Endothelial cell of umbilical vein (primary cell): ENCODE measurements around the gene SLC23A2. TPM values are rescaled to one million over a fixed set of nuclear protein-coding genes. Genes with fewer than 3 reads are reported as not detected.

Source experiments
- BruUV-seq: library from RNA; stranded (reverse); fragments of 400-500 nt; replicated peaks from 2 replicates; lab custom pipeline; 2021; lab: Mats Ljungman, UMichigan
- CTCF ChIA-PET: fragments of 300-600, 350-600 bp; sonication (Branson Sonifier 250); formaldehyde crosslinking; loops from one replicate; lab custom pipeline; 2021; ENCODE audit warnings: antibody characterized with exemption, inconsistent platforms; lab: Charles Lee
- POLR2A ChIA-PET: fragments of 300-600, 350-600 bp; sonication (Branson Sonifier 250); formaldehyde crosslinking; loops from one replicate; lab custom pipeline; 2021; ENCODE audit warnings: antibody characterized with exemption, inconsistent platforms; lab: Charles Lee
- DNase-seq: peaks from one replicate; pipeline ENCODE4 v3.0.0-alpha.2; 2011; ENCODE audit warnings: low read depth, low spot score
- FAIRE-seq: peaks from 2 replicates; lab custom pipeline; 2011; peaks lifted over from hg19 to GRCh38; lab: Jason Lieb, UNC
- H2AFZ ChIP-seq: 2 replicates; pipeline ENCODE4 v1.6.0; 2012; ENCODE audit warnings: low read depth, low read length, control low read depth, inconsistent platforms
- H3K27ac ChIP-seq: 2 replicates; pipeline ENCODE4 v1.5.1; 2011; ENCODE audit warnings: low read depth, mild to moderate bottlenecking, control low read depth, low read length, moderate library complexity; ENCODE audit not compliant: insufficient read depth
- H3K27me3 ChIP-seq, 2 experiments: 2 replicates each; pipeline versions ENCODE4 v1.6.0 to v1.6.1; 2011; ENCODE audit warnings: low read length in 2 of 2, mixed read lengths in 1 of 2; ENCODE audit not compliant: control insufficient read depth in 2 of 2, insufficient read depth in 2 of 2
- H3K36me3 ChIP-seq, 2 experiments: 2 replicates in 1 of 2; 3 replicates in 1 of 2; pipeline ENCODE4 v1.5.1; 2011; ENCODE audit warnings: low read length in 2 of 2, mild to moderate bottlenecking in 1 of 2, moderate library complexity in 1 of 2; ENCODE audit not compliant: control insufficient read depth in 2 of 2, insufficient read depth in 2 of 2; ENCODE audit errors: extremely low read depth in 1 of 2
- H3K4me1 ChIP-seq: 3 replicates; pipeline ENCODE4 v1.5.1; 2011; ENCODE audit warnings: mild to moderate bottlenecking, low read length; ENCODE audit not compliant: control insufficient read depth, insufficient read depth; ENCODE audit errors: extremely low read depth
- H3K4me2 ChIP-seq: 2 replicates; pipeline ENCODE4 v1.6.1; 2011; ENCODE audit warnings: low read length, control low read depth, mixed read lengths; ENCODE audit not compliant: insufficient read depth
- H3K4me3 ChIP-seq, 3 experiments: fragments of 200-600 bp in 1 of 3; sonication (generic), shearing (Covaris generic) in 1 of 3; replicated peaks in 1 of 3; 2 replicates each; pipeline ENCODE4 v1.5.1; 2011 to 2016; ENCODE audit warnings: control low read depth in 3 of 3, low read length in 3 of 3, mild to moderate bottlenecking in 2 of 3, inconsistent platforms in 1 of 3, low read depth in 1 of 3, moderate library complexity in 1 of 3; ENCODE audit not compliant: insufficient read depth in 1 of 3
- H3K79me2 ChIP-seq: 2 replicates; pipeline ENCODE4 v1.6.0; 2012; ENCODE audit warnings: low read length, inconsistent platforms; ENCODE audit not compliant: control insufficient read depth, insufficient read depth
- H3K9ac ChIP-seq: replicated peaks from 2 replicates; pipeline ENCODE3; 2011; ENCODE audit warnings: low read length, control low read depth; ENCODE audit not compliant: insufficient read depth; ENCODE audit errors: extremely low read depth
- H3K9me1 ChIP-seq: replicated peaks from 3 replicates; pipeline ENCODE4 v1.6.0; 2011; ENCODE audit warnings: mild to moderate bottlenecking, low read length; ENCODE audit not compliant: control insufficient read depth, insufficient read depth; ENCODE audit errors: extremely low read depth
- H3K9me3 ChIP-seq: replicated peaks from 2 replicates; pipeline ENCODE4 v1.5.1; 2012; ENCODE audit warnings: low read length, inconsistent platforms; ENCODE audit not compliant: control insufficient read depth, insufficient read depth
- H4K20me1 ChIP-seq: replicated peaks from 2 replicates; pipeline ENCODE3; 2011; ENCODE audit warnings: mild to moderate bottlenecking, low read length; ENCODE audit not compliant: control insufficient read depth, insufficient read depth; ENCODE audit errors: extremely low read depth
- CTCF ChIP-seq, 2 donors: IDR thresholded peaks; 1 replicate in 1 of 2; 2 replicates in 1 of 2; pipeline ENCODE4 v1.5.1; 2011; ENCODE audit warnings: low read length in 2 of 2, mild to moderate bottlenecking in 2 of 2, moderate library complexity in 2 of 2, control low read depth in 1 of 2, inconsistent platforms in 1 of 2, low read depth in 1 of 2; ENCODE audit not compliant: insufficient read depth in 1 of 2; ENCODE audit errors: extremely low read depth in 1 of 2
- EZH2 ChIP-seq: IDR thresholded peaks from 2 replicates; pipeline ENCODE4 v1.6.1; 2012; ENCODE audit warnings: borderline replicate concordance, low read depth, mild to moderate bottlenecking, moderate library complexity, low read length, inconsistent platforms; ENCODE audit not compliant: severe bottlenecking
- FOS ChIP-seq: IDR thresholded peaks from 2 replicates; pipeline ENCODE4 v1.6.1; 2011; ENCODE audit warnings: mild to moderate bottlenecking, low read length, moderate library complexity, borderline replicate concordance; ENCODE audit not compliant: insufficient read depth
- GATA2 ChIP-seq: IDR thresholded peaks from 2 replicates; pipeline ENCODE4 v1.7.0; 2011; ENCODE audit warnings: low read depth, mild to moderate bottlenecking, moderate library complexity, mixed read lengths, low read length; ENCODE audit not compliant: insufficient read length, insufficient read depth
- JUN ChIP-seq: IDR thresholded peaks from 2 replicates; pipeline ENCODE4 v1.6.1; 2011; ENCODE audit warnings: borderline replicate concordance, low read depth; ENCODE audit not compliant: insufficient read length, insufficient read depth
- MAX ChIP-seq: IDR thresholded peaks from 2 replicates; pipeline ENCODE4 v1.6.1; 2011; ENCODE audit not compliant: insufficient read depth, insufficient read length
- MYC ChIP-seq: IDR thresholded peaks from one replicate; pipeline ENCODE4 v1.6.1; 2011; ENCODE audit warnings: mild to moderate bottlenecking, low read depth, low read length
- POLR2A ChIP-seq: IDR thresholded peaks from 2 replicates; pipeline ENCODE4 v1.6.1; 2012; ENCODE audit warnings: low read depth, mild to moderate bottlenecking, control low read depth, low read length
- POLR2AphosphoS5 ChIP-seq: IDR thresholded peaks from 2 replicates; pipeline ENCODE4 v1.6.1; 2012; ENCODE audit warnings: low read depth, mild to moderate bottlenecking, control low read depth, low read length, moderate library complexity; ENCODE audit not compliant: insufficient read depth
- dilution Hi-C: fragments of 300-500 bp; cut with MboI; formaldehyde crosslinking; loops from one replicate; pipeline ENCODE4 v1.15.0; 2019; ENCODE audit warnings: low sequenced_read_pairs; ENCODE audit not compliant: extremely low pct_ligation_motif_present
- intact Hi-C: fragments of 100-400 bp; cut with micrococcal nuclease; formaldehyde crosslinking; loops from one replicate; pipeline ENCODE4 v1.10.0; 2022
- polyA plus RNA-seq, 4 experiments: library from polyadenylated mRNA; depleted of rRNA in 3 of 4; stranded (reverse) in 3 of 4; unstranded in 1 of 4; fragments of >200 nt; gene quantifications; 2 replicates each; pipeline versions ENCODE4 v1.2.1 to v1.2.3, GENCODE V29; 2011 to 2012; ENCODE audit warnings: missing spikeins in 1 of 4
- total RNA-seq: library from RNA; stranded (reverse); gene quantifications from 2 replicates; pipeline ENCODE4 v1.2.3, GENCODE V29; 2021

SLC23A2 gene
- total and polyA plus RNA-seq, 2 donors (not counting 3 experiments of a cell fraction or from before 2014, with no cell fraction given): 24.4 to 24.5 TPM

GRCh38 chr20:4966826-4967751, 34.2 kb downstream of the SLC23A2 start:
- Histone ChIP-seq H4K20me1 (no peaks in the 10 kb centered on the region), H3K9ac (no peak overlapping the region), H3K4me1 (peaks cover 5% of the 10 kb centered on the region), H3K9me3 (no peaks in the 10 kb centered on the region), H3K9me1 (no peaks in the 10 kb centered on the region), H3K79me2 (peaks cover 9% of the 10 kb centered on the region), H3K36me3 (peaks cover 2% of the 10 kb centered on the region in 2 experiments), H3K27me3 (no peaks in the 10 kb centered on the region), H3K4me2 (no peak overlapping the region), H3K4me3 (no peak overlapping the region), H3K27ac (no peak overlapping the region), H2AFZ (no peak overlapping the region)
- dilution Hi-C loops: no loop called here
- FAIRE-seq: no peak
- POLR2A ChIA-PET: interaction anchor here (0.6 kb wide), 1 partner anchor 216 kb away, joined by 3 read pairs; no protein-coding TSS in a partner anchor
- intact Hi-C loops: no loop called here
- DNase-seq: peak; percentile 34
- CTCF ChIA-PET: interaction anchor here (3.2 kb wide), 1 partner anchor 12 kb away, joined by 18 read pairs; no protein-coding TSS in a partner anchor
- TF ChIP-seq FOS: no peak
- TF ChIP-seq CTCF (IDR thresholded peaks at IDR 0.05; ENCODE audit: extremely low read depth in 1 of 2, insufficient read depth in 1 of 2, low read depth in 1 of 2, low read length in 2 of 2): no peak
- TF ChIP-seq GATA2: no peak
- TF ChIP-seq POLR2A: no peak
- TF ChIP-seq MYC: no peak
- TF ChIP-seq POLR2AphosphoS5: no peak
- no peak for TF ChIP-seq JUN
- no peak for TF ChIP-seq EZH2
- TF ChIP-seq MAX: no peak
- BruUV-seq: no TSS peak
